Mucosa of descending colon (tissue), 3 donors: ENCODE measurements around the gene SARS1. TPM values are rescaled to one million over a fixed set of nuclear protein-coding genes. Genes with fewer than 3 reads are reported as not detected.

Experiments used
- ATAC-seq: fragments of 200-7000 bp; cut with Tn5 transposase; one replicate; pipeline ENCODE4 v1.9.1; 2020; ENCODE audit warnings: mild to moderate bottlenecking, moderate library complexity
- DNase-seq, 3 donors: peaks; one replicate each; pipeline ENCODE4 v3.0.0-alpha.2; 2020
- H3K36me3 ChIP-seq: fragments of 200-600 bp; one replicate; pipeline ENCODE4 v1.8.0; 2021; ENCODE audit warnings: low read depth, mild to moderate bottlenecking
- H3K4me1 ChIP-seq: fragments of 200-600 bp; one replicate; pipeline ENCODE4 v1.8.0; 2021; ENCODE audit warnings: low read depth, mild to moderate bottlenecking
- H3K4me3 ChIP-seq: fragments of 200-600 bp; one replicate; pipeline ENCODE4 v1.8.0; 2021; ENCODE audit warnings: mild to moderate bottlenecking
- H3K9me3 ChIP-seq: fragments of 200-600 bp; one replicate; pipeline ENCODE4 v1.8.0; 2021; ENCODE audit warnings: mild to moderate bottlenecking
- CTCF ChIP-seq: fragments of 200-600 bp; IDR thresholded peaks from one replicate; pipeline ENCODE4 v1.8.0; 2022; ENCODE audit warnings: antibody characterized with exemption, mild to moderate bottlenecking
- intact Hi-C, 2 donors: fragments of 100-400 bp; cut with DNase I in 1 of 2; cut with micrococcal nuclease in 1 of 2; formaldehyde crosslinking; loops; one replicate each; pipeline versions ENCODE4 v1.11.0 to v1.11.1; 2022; cut with DNase I, micrococcal nuclease
- total RNA-seq, 3 donors: library from RNA; stranded (reverse); fragmentation: NEBNext Ultra II Directional in 2 of 3; extraction: Animal tissue kit (Norgen Biotek cat#: 25700) in 2 of 3; gene quantifications; one replicate each; pipeline versions ENCODE4 v1.2.1 to v1.2.4, GENCODE V29; 2021 to 2023
- donor health status: DM: no; HTN: no; CAD: no; lungs with moderate emphysema.
- donor health status: DM: no; HTN: no; CAD: no.
- donor health status: DM: no; HTN: yes; CAD: no.

The SARS1 gene
- total RNA-seq, 3 donors from 2014 or later = 124 to 143 (median 125) TPM

GRCh38 chr1:109250454-109251276, 36.9 kb downstream of the SARS1 start:
- Histone ChIP-seq H3K9me3 (no peaks in the 10 kb centered on the region), H3K4me1 (no peaks in the 10 kb centered on the region), H3K36me3 (no peaks in the 10 kb centered on the region), H3K4me3 (no peak overlapping the region)
- intact Hi-C loops = no loop called here
- DNase-seq = peak in 2 of 3 donors; percentile 27 to 30
- no peak for ATAC-seq
- no peak for TF ChIP-seq CTCF

- no peak for TF ChIP-seq CTCF
- ATAC-seq (no peak), DNase-seq (peak in 1 of 3 donors; percentile 15)
- no peaks in the 10 kb centered on the region for H3K4me1 ChIP-seq
- no peaks in the 10 kb centered on the region for H3K9me3 ChIP-seq
- no peaks in the 10 kb centered on the region for H3K36me3 ChIP-seq
- intact Hi-C loops = no loop called here
- H3K4me3 ChIP-seq = no peak overlapping the region
These were observed 37.8 kb downstream of the SARS1 start for GRCh38 chr1:109251277-109252166.

GRCh38 chr1:109252167-109252892, 38.6 kb downstream of the SARS1 start:
- no peak overlapping the region for H3K4me3 ChIP-seq
- no peaks in the 10 kb centered on the region for H3K9me3 ChIP-seq
- DNase-seq = peak in 2 of 3 donors; percentile 20 to 47
- TF ChIP-seq CTCF = no peak
- intact Hi-C loops = no loop called here
- no peaks in the 10 kb centered on the region for H3K4me1 ChIP-seq
- ATAC-seq = no peak
- H3K36me3 ChIP-seq = no peaks in the 10 kb centered on the region

- Histone ChIP-seq H3K36me3 (no peaks in the 10 kb centered on the region), H3K9me3 (no peaks in the 10 kb centered on the region), H3K4me1 (no peaks in the 10 kb centered on the region), H3K4me3 (no peak overlapping the region)
- ATAC-seq (no peak), DNase-seq (peak in 2 of 3 donors; percentile 9 to 55)
- intact Hi-C loops = no loop called here
- TF ChIP-seq CTCF = no peak
These were observed 39.4 kb downstream of the SARS1 start for GRCh38 chr1:109252893-109253802.
